ENCODE measurements around the gene TLX1.

DNA sequence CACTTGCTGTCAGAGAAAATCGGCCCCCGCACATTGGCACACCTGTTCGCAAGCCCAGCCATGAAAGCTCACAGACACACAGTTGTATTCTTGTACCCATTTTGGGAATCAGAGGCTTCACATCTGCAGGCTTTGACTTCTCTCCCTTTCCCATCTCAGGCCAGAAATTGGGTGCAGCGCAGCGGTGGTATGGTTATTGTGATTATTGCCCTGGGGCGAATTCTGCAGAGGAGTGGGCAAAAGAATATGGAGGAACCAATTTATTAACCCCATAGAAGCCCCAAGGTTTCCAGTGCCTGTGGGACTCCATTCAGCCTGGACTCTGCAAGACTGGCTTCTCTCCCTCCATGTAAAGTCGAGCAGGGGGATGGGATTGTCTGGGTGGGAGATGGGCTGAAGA, 14.0 kb downstream of the TLX1 start:
- no peak for TF ChIP-seq ZNF77 (CRISPR knock-in tag; IDR thresholded peaks at IDR 0.05)
- no peak for TF ChIP-seq PML (IDR thresholded peaks at IDR 0.05; ENCODE audit: low read length)
- no peak for TF ChIP-seq ELF1 (tag; IDR thresholded peaks at IDR 0.05)
- TF ChIP-seq IRF9 (tag; IDR thresholded peaks at IDR 0.05), result no peak
- no peak for TF ChIP-seq NFIC (IDR thresholded peaks at IDR 0.05)
